ENCODE data around the gene KLC4. TPM values are rescaled to one million over a fixed set of nuclear protein-coding genes. Genes with fewer than 3 reads are reported as not detected.

The KLC4 gene
- total and polyA plus RNA-seq, 9 donors, result 19.4 to 36.3 (median 26.0) TPM

DNA sequence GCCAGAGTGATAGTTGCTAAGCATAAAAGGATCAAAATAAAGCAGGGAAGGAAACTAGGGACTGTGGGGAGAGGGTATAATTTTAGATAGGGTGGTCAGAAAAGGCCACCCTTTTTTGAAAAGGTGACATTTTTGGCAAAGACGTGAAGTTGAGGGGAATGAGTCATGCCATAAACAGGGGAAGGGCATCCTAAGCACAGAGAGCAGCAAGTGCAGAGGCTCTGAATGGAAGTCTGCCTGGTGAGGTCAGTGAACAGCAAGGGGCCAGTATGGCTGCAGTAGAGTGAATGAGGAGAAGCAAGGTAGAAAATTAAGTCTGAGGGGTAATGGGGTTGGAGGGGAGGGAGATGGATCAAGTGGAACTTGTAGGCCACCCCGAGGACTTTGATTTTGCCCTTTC, 2.4 kb downstream of the KLC4 start:
- WGBS (ENCODE audit: insufficient coverage), result 86% methylated on average over 2 of the region's 2 CpGs
- DNase-seq, result no peak
- peaks cover 54% of the 10 kb centered on the region for H3K36me3 ChIP-seq (ENCODE audit: control insufficient read depth, insufficient read depth, low read length)
- H3K9me3 ChIP-seq (replicated peaks; ENCODE audit: control insufficient read depth, low read depth, low read length), result no peaks in the 10 kb centered on the region
- no peaks in the 10 kb centered on the region for H3K27me3 ChIP-seq (ENCODE audit: control insufficient read depth, insufficient read depth, low read length)
- peaks cover 15% of the 10 kb centered on the region for H3K4me1 ChIP-seq (ENCODE audit: control insufficient read depth, insufficient read depth, low read length)
- no peak overlapping the region for H3K4me3 ChIP-seq (ENCODE audit: low read length)
- H3K27ac ChIP-seq (ENCODE audit: low read length), result no peak overlapping the region

DNA sequence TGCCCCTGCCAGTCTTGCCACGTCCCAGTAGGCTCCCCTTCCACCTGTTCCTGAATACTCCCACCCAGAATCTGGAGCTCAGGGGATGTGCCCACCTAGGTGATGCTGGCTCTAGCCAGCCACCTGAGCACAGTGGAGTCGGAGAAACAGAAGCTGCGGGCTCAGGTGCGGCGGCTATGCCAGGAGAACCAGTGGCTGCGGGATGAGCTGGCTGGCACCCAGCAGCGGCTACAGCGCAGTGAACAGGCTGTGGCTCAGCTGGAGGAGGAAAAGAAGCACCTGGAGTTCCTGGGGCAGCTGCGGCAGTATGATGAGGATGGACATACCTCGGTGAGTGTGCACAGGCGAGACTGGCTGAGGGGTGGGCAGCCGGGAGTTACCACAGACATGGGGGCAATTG, 3.4 kb downstream of the KLC4 start:
- H3K27me3 ChIP-seq (ENCODE audit: control insufficient read depth, insufficient read depth, low read length), result no peaks in the 10 kb centered on the region
- no peaks in the 10 kb centered on the region for H3K9me3 ChIP-seq (replicated peaks; ENCODE audit: control insufficient read depth, low read depth, low read length)
- peaks cover 15% of the 10 kb centered on the region for H3K4me1 ChIP-seq (ENCODE audit: control insufficient read depth, insufficient read depth, low read length)
- H3K27ac ChIP-seq (ENCODE audit: low read length), result no peak overlapping the region
- peaks cover 47% of the 10 kb centered on the region for H3K36me3 ChIP-seq (ENCODE audit: control insufficient read depth, insufficient read depth, low read length)
- WGBS (ENCODE audit: insufficient coverage), result 99% methylated on average over 8 of the region's 12 CpGs
- H3K4me3 ChIP-seq (ENCODE audit: low read length), result no peak overlapping the region
- no peak for DNase-seq

DNA sequence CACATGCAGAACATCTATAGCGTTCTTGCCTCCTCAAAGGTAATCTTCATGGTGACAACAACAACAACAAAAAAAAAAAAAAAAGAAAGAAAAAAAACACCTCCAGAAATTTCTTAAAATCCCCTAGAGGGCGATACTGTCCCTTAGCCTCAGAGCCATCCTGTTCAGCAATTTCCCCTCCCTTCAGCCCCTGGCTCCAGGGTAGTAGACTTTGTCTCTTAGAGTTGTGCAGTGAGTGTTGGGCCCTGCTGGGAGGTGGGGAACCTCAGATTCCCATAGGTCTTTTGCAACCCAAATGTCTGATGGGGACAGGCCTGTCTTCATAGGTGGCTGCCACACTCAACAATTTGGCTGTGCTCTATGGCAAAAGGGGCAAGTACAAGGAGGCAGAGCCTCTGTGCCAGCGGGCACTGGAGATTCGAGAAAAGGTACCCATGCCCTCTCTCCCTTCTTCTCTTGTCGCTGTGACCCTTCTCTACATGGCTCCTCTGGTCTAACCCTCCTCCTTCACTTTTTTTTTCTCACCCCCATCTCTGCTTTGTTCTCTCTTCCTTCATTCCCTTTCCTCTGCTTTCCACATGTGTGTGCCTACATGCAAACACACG, 10.7 kb downstream of the KLC4 start:
- peaks cover 61% of the 10 kb centered on the region for H3K36me3 ChIP-seq (ENCODE audit: control insufficient read depth, insufficient read depth, low read length)
- H3K4me3 ChIP-seq (ENCODE audit: low read length), result no peak overlapping the region
- peaks cover 1% of the 10 kb centered on the region for H3K4me1 ChIP-seq (ENCODE audit: control insufficient read depth, insufficient read depth, low read length)
- H3K9me3 ChIP-seq (replicated peaks; ENCODE audit: control insufficient read depth, low read depth, low read length), result no peaks in the 10 kb centered on the region
- no peak overlapping the region for H3K27ac ChIP-seq (ENCODE audit: low read length)
- DNase-seq, result peak; percentile 60
- WGBS (ENCODE audit: insufficient coverage), result 82% methylated on average over 4 of the region's 6 CpGs
- no peaks in the 10 kb centered on the region for H3K27me3 ChIP-seq (ENCODE audit: control insufficient read depth, insufficient read depth, low read length)

DNA sequence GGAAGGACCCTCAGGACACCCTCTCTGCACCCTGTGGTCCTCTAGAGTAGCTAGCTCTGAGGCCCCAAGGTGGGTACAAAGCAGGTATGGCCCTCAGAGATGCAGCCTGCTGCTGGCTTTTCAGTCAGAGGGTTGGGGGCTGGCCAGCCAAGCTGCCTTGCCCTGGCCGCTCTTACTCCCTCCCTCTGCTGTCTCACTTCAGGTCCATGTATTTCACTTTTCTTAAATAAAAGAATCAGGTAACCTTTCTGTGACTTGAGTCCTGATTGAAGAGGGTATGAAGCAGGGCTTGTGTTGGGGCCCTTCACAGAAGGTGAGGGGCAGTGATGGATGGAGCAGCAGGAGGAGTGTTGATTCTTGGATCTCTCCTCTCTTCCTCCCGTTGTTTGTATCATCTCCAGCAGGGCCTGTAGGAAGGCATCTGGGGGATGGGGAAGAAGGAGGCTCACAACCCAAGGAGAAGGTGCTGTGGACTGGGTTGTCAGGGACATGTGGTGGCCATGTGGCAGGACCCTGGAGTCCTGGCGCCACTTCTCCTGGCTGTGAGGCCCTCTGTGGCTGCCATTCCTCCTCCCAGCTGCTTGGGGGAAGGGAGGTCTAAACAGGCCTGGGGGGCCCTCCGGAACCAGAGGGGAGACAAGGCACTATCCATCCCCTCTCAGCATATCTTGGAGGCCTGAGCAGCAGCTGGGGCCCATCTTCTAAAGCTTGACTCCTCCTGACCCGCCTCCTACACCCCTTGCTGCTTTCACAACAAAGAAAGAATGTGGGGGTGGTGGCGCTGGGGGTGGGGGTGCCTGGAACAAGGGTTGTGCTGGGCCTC, 15.6 kb downstream of the KLC4 start:
- no peak for DNase-seq
- Histone ChIP-seq H3K36me3 (ENCODE audit: control insufficient read depth, insufficient read depth, low read length) (peaks cover 42% of the 10 kb centered on the region), H3K27me3 (ENCODE audit: control insufficient read depth, insufficient read depth, low read length) (no peaks in the 10 kb centered on the region), H3K4me3 (ENCODE audit: low read length) (no peak overlapping the region), H3K9me3 (replicated peaks; ENCODE audit: control insufficient read depth, low read depth, low read length) (no peaks in the 10 kb centered on the region), H3K27ac (ENCODE audit: low read length) (peak overlapping the region; percentile 71), H3K4me1 (ENCODE audit: control insufficient read depth, insufficient read depth, low read length) (peaks cover 30% of the 10 kb centered on the region)
- WGBS (ENCODE audit: insufficient coverage), result 44% methylated on average over 2 of the region's 6 CpGs

DNA sequence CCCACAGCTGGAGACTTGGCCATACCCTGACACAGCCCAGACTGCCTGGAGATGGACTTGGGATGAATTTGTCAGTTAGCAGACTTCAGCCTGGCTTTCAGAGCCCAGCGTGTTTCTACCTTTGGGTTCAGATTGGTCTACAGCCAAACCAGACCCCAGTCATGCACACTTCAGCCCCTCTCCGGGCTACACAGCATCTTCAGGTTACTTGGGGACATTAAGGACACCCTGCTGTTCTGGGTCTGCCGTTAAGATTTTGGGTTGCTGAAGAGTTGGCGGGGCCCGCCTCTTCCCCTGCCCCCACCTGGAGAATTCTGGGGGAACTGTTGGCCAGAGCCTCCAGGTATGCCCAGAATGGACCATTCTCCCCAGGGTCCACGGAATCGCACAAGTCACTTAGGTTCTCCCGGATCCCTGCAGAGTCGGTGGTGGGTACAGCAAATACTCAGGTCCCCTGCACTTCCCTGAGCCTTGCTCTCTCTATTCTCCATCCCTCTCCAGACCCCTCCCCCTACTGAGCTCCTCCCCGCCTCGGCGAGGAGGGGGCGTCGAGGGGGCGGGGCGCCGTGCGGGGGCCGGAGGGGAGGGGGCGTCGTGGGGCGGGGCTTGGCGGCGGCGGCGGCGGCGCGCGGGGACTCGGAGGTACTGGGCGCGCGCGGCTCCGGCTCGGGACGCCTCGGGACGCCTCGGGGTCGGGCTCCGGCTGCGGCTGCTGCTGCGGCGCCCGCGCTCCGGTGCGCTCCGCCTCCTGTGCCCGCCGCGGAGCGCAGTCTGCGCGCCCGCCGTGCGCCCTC, 16.4 kb downstream of the KLC4 start, which contains the start of gene PTK7:
TSS of gene PTK7 (plus strand) at position 645 of the 794 bp plus-strand sequence. CDS start 175 bp downstream, outside the sequence.
- Histone ChIP-seq H3K4me3 (ENCODE audit: low read length) (peak within 1 kb of the TSS; percentile 97), H3K4me1 (ENCODE audit: control insufficient read depth, insufficient read depth, low read length) (peaks cover 30% of the 10 kb centered on the region), H3K27me3 (ENCODE audit: control insufficient read depth, insufficient read depth, low read length) (no peaks in the 10 kb centered on the region), H3K36me3 (ENCODE audit: control insufficient read depth, insufficient read depth, low read length) (peaks cover 35% of the 10 kb centered on the region), H3K9me3 (replicated peaks; ENCODE audit: control insufficient read depth, low read depth, low read length) (no peaks in the 10 kb centered on the region), H3K27ac (ENCODE audit: low read length) (peak within 1 kb of the TSS; percentile 77)
- peak; percentile 93 for DNase-seq
- 2% methylated on average over 46 of the region's 60 CpGs for WGBS (ENCODE audit: insufficient coverage)

DNA sequence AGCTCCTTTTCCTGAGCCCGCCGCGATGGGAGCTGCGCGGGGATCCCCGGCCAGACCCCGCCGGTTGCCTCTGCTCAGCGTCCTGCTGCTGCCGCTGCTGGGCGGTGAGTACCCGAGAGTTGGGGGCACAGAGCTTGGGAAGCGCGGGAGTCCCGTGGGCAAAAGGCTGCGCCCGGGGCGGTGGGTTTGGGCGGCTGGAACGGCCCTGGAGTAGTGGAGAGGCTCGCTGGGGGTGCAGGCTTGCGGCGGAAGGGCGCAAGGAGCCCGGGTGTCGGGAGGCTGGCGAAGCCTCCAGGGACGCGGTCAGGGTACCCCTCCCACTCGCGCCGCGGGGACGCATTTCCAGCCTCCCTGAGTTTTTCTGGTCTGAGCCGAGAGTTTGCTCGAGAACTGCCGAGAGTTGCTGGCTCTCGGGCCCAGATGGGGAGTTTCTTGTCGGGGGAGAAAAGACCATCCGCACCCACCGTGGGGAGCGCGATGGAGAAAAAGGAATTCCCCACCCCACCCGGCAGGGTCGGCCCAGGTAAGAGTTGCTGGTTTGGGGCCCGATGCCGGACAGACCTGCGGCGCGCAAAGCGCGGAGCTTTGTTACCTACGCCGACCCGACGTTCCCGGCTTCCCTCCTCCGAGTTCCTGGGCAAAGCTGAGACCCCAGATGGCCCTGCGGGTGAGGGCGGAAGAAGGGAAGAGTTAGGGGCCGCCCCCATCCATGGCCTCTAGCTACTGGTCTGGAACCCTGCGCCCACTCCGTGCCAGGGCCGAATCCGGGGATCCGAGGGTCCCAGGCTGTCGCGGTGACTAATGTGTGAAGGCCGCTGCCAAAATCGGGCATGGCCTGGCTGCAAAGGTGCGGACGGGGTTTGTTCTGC, 17.3 kb downstream of the KLC4 start:
- no peaks in the 10 kb centered on the region for H3K27me3 ChIP-seq (ENCODE audit: control insufficient read depth, insufficient read depth, low read length)
- no peaks in the 10 kb centered on the region for H3K9me3 ChIP-seq (replicated peaks; ENCODE audit: control insufficient read depth, low read depth, low read length)
- peaks cover 29% of the 10 kb centered on the region for H3K36me3 ChIP-seq (ENCODE audit: control insufficient read depth, insufficient read depth, low read length)
- peak; percentile 46 for DNase-seq
- peak overlapping the region; percentile 77 for H3K27ac ChIP-seq (ENCODE audit: low read length)
- peaks cover 30% of the 10 kb centered on the region for H3K4me1 ChIP-seq (ENCODE audit: control insufficient read depth, insufficient read depth, low read length)
- H3K4me3 ChIP-seq (ENCODE audit: low read length), result peak overlapping the region; percentile 97
- under 1% methylated on average over 58 of the region's 72 CpGs for WGBS (ENCODE audit: insufficient coverage)

DNA sequence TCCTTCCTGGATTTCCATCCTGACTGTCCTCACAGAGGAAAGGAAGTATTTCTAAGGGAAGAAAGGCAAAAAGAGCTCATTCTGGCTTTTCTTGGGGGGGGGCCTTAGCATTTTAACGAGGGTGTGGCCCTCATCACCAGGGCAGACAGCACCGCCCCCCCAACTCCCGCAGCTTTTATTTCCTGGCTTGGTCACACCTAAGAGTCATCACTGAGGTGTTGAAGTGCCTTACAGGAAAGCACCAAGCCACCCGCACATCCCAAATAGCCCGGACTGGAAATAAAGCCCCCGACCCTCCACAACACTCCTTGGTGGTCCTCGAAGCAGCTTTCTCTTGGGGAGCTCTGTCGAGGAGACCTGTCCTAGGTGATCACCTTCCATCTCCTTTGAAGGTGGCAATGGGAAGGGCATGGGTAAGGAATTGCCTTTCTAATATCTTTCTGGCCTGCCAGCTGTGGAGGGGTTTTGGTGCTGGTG, 17.9 kb downstream of the KLC4 start:
- peak overlapping the region; percentile 97 for H3K4me3 ChIP-seq (ENCODE audit: low read length)
- peaks cover 22% of the 10 kb centered on the region for H3K36me3 ChIP-seq (ENCODE audit: control insufficient read depth, insufficient read depth, low read length)
- no peaks in the 10 kb centered on the region for H3K27me3 ChIP-seq (ENCODE audit: control insufficient read depth, insufficient read depth, low read length)
- H3K27ac ChIP-seq (ENCODE audit: low read length), result no peak overlapping the region
- H3K9me3 ChIP-seq (replicated peaks; ENCODE audit: control insufficient read depth, low read depth, low read length), result no peaks in the 10 kb centered on the region
- WGBS (ENCODE audit: insufficient coverage), result no CpG with 5 or more reads among the region's 8 CpGs
- peaks cover 30% of the 10 kb centered on the region for H3K4me1 ChIP-seq (ENCODE audit: control insufficient read depth, insufficient read depth, low read length)
- DNase-seq, result no peak

DNA sequence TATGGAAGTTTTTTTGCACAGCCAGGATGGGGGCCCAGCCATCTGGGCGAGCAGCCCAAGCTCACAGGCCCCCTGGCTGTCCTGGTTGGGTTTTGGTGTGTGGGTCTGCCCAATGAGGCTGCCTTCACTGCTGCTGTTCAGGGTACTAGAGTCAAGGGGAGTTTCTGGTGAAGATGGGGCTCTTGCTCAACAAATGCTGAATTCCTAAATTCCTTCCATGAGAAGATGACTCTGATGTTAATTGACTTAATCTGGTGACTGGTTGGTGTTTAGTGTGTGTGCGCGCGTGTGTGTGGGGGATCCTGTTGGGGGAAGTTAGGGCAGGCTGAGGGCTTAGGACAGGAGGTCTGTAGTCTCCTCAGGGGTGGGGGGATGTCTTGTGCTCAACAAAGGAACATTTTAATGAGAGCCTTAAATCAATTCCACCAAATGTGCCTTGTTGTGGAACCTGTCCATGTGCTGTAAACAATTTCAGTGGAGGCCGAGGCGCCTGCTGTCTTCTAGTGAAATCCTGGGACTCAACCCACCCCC, 18.6 kb downstream of the KLC4 start:
- 63% methylated on average over 4 of the region's 6 CpGs for WGBS (ENCODE audit: insufficient coverage)
- H3K9me3 ChIP-seq (replicated peaks; ENCODE audit: control insufficient read depth, low read depth, low read length), result no peaks in the 10 kb centered on the region
- no peak for DNase-seq

DNA sequence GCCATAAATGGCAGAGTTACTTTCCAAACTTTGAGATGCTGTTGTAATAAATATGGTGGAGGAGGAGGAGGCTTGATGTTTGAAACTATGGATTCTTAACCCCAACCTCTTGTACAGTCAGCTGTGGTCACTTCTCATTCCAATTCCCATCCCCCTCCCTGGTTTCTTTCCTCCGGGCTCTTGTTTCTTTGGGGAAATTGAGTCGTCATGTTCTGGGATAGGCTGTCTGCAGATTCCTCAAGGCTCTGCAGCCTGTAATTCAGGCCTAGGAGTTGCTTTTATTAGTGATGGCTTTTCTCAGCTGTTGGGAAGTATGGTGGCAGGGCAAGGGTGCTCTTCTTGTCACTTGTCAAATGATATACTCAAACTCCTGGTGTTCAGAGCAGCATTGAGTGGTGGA, 19.3 kb downstream of the KLC4 start:
- no peak overlapping the region for H3K27ac ChIP-seq (ENCODE audit: low read length)
- no peaks in the 10 kb centered on the region for H3K9me3 ChIP-seq (replicated peaks; ENCODE audit: control insufficient read depth, low read depth, low read length)
- peaks cover 11% of the 10 kb centered on the region for H3K36me3 ChIP-seq (ENCODE audit: control insufficient read depth, insufficient read depth, low read length)
- no peaks in the 10 kb centered on the region for H3K27me3 ChIP-seq (ENCODE audit: control insufficient read depth, insufficient read depth, low read length)
- DNase-seq, result no peak
- WGBS (ENCODE audit: insufficient coverage), result no CpG with 5 or more reads among the region's 2 CpGs
- H3K4me1 ChIP-seq (ENCODE audit: control insufficient read depth, insufficient read depth, low read length), result peaks cover 39% of the 10 kb centered on the region
- H3K4me3 ChIP-seq (ENCODE audit: low read length), result no peak overlapping the region

More for the DNA sequence above, 18.6 kb downstream of the KLC4 start:
- H3K36me3 ChIP-seq (ENCODE audit: control insufficient read depth, insufficient read depth, low read length), result peaks cover 16% of the 10 kb centered on the region
- no peak overlapping the region for H3K27ac ChIP-seq (ENCODE audit: low read length)
- peaks cover 32% of the 10 kb centered on the region for H3K4me1 ChIP-seq (ENCODE audit: control insufficient read depth, insufficient read depth, low read length)
- H3K4me3 ChIP-seq (ENCODE audit: low read length), result peak overlapping the region; percentile 97
- H3K27me3 ChIP-seq (ENCODE audit: control insufficient read depth, insufficient read depth, low read length), result no peaks in the 10 kb centered on the region

Measured in muscle of leg (tissue), 11 donors.